GM18508 (cell line): Measurements from ENCODE around the gene HTRA1.

Experiments
- ATAC-seq: cut with Tn5 transposase; IDR thresholded peaks from one replicate; pipeline ENCODE4 v1.9.1; 2021; ENCODE audit warnings: moderate number of reproducible peaks; ENCODE audit not compliant: insufficient read depth, unreplicated experiment

Gene HTRA1

DNA sequence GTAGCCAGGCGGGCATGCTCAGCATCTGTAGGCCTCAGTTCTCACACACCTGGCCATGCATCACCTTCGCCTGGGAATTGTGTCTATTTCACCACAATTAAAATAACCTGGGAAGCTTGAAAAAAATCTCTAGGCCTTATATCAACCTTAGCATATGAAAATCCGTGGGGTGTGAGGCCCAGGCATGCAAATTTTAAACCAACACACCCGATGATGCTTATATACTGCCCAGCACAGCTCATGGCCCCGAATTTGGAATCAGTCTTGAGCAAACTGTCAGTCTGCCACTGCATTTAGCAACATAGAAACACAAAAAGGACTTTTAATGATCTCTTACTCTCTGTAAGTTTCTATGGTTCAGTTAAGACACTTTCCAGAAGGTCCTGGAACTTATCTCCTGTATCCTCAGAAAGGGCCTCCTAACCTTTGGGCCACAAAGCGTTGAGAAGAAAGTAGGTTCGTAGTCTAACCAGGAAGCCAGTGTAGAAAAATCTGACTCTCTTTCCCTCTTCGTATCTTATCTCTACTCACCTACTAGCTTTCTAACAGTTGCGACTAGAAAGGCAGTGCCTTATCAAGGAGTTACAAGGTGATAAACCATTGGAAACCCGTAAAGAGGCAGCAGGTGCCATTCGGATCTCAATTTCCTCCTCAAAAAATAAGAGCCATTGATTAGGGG lies 87.2 kb downstream of the HTRA1 start:
- ATAC-seq: no peak

GRCh38 chr10:122549636-122550035 lies 88.3 kb downstream of the HTRA1 start:
- no peak for ATAC-seq

GRCh38 chr10:122550427-122550826 lies 89.1 kb downstream of the HTRA1 start:
- ATAC-seq: no peak

GRCh38 chr10:122550983-122551382 lies 89.6 kb downstream of the HTRA1 start:
- no peak for ATAC-seq

DNA sequence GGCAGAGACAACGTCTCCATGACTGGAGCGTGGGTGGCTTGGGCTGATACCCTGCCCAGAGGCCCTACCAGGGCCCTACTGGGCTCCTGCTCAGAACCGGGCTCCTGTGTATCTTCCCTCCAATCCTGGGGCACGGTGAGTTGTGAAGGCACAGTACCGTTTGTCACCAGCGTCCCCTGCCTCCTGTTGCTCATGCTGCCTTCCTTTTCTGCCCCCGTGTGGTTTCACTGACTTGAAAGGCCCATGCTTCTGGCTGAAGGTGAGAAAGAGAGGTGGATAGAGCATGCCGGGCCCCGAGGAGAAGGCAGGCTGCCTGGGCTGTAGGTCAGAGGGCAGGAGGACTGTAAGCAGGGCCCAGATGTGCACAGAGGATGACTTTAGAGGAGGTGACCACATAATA lies 90.1 kb downstream of the HTRA1 start:
- ATAC-seq: no peak

- no peak for ATAC-seq
These were observed 92.0 kb downstream of the HTRA1 start for GRCh38 chr10:122553341-122553740.

DNA sequence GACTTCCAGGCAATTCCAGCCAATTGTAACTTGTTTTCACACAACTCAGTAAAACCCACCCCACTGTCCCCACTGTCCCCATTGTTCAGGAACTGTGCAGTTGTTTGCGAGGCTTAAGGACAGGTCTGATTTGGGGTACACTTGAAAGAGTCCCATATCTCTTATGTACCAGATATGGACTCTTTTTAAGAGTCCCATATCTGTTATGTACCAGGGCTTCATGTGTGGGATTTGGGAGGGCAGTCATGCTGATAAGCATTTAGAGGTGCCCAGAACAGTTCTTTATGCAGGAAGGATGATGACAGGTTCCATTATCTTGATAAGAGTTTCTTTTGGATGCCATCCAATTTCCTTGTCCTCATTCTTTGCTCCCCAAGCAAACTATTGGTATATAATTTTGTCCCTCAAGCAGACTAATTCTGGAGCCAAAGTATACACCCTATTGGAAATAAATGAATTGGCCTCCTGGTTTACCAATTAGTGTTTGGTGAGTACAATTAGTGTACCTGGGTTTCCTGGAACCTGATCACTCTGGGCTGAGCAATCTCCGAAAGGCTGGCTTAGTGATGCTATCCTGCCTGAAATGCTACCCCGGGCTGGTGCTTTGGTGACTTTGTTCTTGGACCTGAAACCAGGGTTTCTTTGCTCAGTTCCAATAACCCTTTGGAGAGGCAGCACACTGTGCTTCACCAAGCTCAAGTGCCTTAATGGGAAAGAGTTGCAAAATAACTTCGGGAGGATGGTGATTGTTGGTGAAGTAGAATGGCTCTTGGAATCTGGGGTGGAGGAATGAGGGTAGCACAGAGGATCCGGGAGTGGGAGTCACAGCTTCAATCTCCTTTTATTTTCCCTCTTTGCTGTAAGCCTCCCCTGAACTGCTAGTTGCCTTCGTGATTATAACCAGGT lies 93.0 kb downstream of the HTRA1 start:
- no peak for ATAC-seq

- ATAC-seq: no peak
These were observed 94.1 kb downstream of the HTRA1 start for GRCh38 chr10:122555442-122555841.

GRCh38 chr10:122557516-122557915 lies 96.2 kb downstream of the HTRA1 start:
- ATAC-seq: no peak

DNA sequence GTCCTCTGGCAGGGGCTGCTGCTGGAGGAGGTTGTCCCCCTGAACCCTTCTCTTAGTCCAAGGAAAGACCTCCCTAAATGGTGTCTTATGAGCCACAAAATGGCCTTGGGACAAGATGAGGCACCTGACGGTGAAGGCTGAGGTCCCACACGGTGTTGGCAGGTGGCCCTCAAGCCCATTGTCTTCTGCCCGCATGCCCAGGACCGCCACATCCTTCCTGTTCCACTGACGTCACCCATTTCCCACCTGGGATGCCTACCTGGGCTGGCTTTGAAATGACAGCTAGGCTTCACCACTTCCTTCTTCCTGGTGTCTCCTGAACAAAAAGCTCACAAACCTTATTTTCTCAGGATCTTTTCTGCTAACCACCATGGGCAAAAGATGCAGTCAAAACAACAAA lies 97.1 kb downstream of the HTRA1 start:
- ATAC-seq: no peak

DNA sequence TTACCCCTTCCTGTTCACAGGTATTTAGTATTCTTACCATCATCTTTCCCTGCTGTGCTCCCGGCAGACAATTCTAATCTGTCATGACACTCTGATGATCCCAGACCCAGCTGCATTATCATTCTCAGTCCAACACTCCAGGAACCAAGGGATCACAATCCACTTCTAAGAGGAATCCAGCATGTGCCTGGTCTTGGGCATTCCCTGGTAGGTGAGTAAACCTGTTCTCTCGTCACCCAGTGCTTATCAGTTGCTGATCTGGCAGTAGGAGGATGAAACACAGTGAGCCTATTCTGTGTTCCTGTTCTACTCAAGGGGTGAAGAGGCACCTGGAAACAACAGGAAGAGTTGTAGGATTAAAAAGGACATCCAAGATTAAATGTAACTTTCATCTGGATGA lies 97.9 kb downstream of the HTRA1 start:
- ATAC-seq: no peak

- ATAC-seq: no peak
These were observed 99.0 kb downstream of the HTRA1 start, which contains the start of gene DMBT1 for GRCh38 chr10:122560279-122560804. Gene DMBT1, plus strand, starts transcription at chr10:122560754. Its CDS starts 17 bp downstream, at chr10:122560771.

DNA sequence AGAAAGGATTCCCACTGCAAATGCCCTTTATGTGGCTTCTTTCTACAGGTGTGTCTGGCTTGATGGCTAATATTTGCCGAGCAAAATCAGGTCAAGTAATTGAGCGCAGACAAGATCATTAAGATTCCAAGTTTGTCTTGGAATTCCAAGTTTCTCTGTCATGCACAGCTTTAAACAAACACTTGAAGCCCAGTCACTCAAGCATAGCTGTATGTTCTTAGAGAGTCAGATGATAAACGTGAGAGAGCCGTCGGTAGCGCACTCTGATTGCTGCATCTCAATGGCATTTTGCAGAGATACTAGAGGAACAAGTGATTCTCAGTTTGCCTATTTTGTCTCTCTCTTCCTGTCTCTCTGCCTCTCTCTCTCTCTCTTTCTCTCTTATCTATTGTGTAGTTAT lies 99.9 kb downstream of the HTRA1 start:
- no peak for ATAC-seq

GRCh38 chr10:122561792-122562191 lies 100.4 kb downstream of the HTRA1 start:
- ATAC-seq: no peak
